ENCODE data around the gene TSPO. TPM values are rescaled to one million over a fixed set of nuclear protein-coding genes. Genes with fewer than 3 reads are reported as not detected.
A peak's percentile ranks its signal among the peaks of the same experiment; 100 is the strongest.
"Not testable (repeated sequence)": the region's sequence is repeated elsewhere in the genome, so short reads cannot be mapped to it uniquely, and the experiment has no call there.

TSPO gene
- total and polyA plus RNA-seq, 2 of the 13 experiments (the other 11 are each of a cell fraction or from before 2014, with no cell fraction given) = 0.46 to 1.4 TPM

- ATAC-seq = peak; percentile 83
- H3K9me3 ChIP-seq (ENCODE audit: low read length); H3K27ac ChIP-seq (ENCODE audit: extremely low read length, insufficient read depth, low read length); BruUV-seq (replicated peaks); H3K36me3 ChIP-seq (replicated peaks in 1 of 2; ENCODE audit: control insufficient read depth in 1 of 2, insufficient read depth in 2 of 2, low read length in 2 of 2); H4K20me1 ChIP-seq (ENCODE audit: insufficient read depth, low read length); H3K79me2 ChIP-seq (ENCODE audit: insufficient read depth, low read length); intact Hi-C loops (cut with micrococcal nuclease; ENCODE audit: unreplicated experiment); CTCF ChIA-PET (ENCODE audit: low intra/inter-chr PET ratio, low total read pairs); H3K27me3 ChIP-seq (ENCODE audit: control insufficient read depth in 1 of 2, insufficient read depth in 2 of 2, low read length in 2 of 2); in situ Hi-C loops (cut with HindIII; ENCODE audit: extremely low pct_ligation_motif_present, low pct_unique_long_range_greater_than_20kb); TF ChIP-seq LCORL (IDR thresholded peaks at IDR 0.05): not testable (repeated sequence)
- Histone ChIP-seq H3K9ac (ENCODE audit: insufficient read depth, low read depth, low read length) (peak overlapping the region; percentile 4; the same call in 1 of the 2 replicates), H3K4me1 (ENCODE audit: insufficient read depth, low read length) (peaks cover 50% of the 10 kb centered on the region), H3K4me2 (ENCODE audit: low read depth, low read length) (peak overlapping the region; percentile 92), H3K4me3 (replicated peaks in 1 of 3; ENCODE audit: insufficient read depth in 1 of 3, low read depth in 2 of 3, low read length in 3 of 3) (peak overlapping the region; percentile 36 to 63 (median 48)), H2AFZ (ENCODE audit: low read length) (peak overlapping the region; percentile 67)
- peak; percentile 93 for DNase-seq (ENCODE audit: low spot score)
- POLR2A ChIA-PET = interaction anchor here (0.7 to 2.7 kb wide), 10 partner anchors 10 to 417 kb away, joined by 3 to 13 read pairs (median 4); no protein-coding TSS in a partner anchor
- FAIRE-seq = peak; percentile 77
- 1% methylated on average over 14 of the region's 15 CpGs for WGBS (ENCODE audit: low lambda C conversion rate)
- 0 out of 2 replicates have a peak, but pooled peaks have one; percentile 13 for TF ChIP-seq ZNF772 (CRISPR knock-in tag; IDR thresholded peaks at IDR 0.05)
- TF ChIP-seq, protein P1, sequence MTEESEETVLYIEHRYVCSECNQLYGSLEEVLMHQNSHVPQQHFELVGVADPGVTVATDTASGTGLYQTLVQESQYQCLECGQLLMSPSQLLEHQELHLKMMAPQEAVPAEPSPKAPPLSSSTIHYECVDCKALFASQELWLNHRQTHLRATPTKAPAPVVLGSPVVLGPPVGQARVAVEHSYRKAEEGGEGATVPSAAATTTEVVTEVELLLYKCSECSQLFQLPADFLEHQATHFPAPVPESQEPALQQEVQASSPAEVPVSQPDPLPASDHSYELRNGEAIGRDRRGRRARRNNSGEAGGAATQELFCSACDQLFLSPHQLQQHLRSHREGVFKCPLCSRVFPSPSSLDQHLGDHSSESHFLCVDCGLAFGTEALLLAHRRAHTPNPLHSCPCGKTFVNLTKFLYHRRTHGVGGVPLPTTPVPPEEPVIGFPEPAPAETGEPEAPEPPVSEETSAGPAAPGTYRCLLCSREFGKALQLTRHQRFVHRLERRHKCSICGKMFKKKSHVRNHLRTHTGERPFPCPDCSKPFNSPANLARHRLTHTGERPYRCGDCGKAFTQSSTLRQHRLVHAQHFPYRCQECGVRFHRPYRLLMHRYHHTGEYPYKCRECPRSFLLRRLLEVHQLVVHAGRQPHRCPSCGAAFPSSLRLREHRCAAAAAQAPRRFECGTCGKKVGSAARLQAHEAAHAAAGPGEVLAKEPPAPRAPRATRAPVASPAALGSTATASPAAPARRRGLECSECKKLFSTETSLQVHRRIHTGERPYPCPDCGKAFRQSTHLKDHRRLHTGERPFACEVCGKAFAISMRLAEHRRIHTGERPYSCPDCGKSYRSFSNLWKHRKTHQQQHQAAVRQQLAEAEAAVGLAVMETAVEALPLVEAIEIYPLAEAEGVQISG (CRISPR knock-in tag; IDR thresholded peaks at IDR 0.05) = 0 out of 2 replicates have a peak, but pooled peaks have one; percentile 13
- TF ChIP-seq ZFY (CRISPR knock-in tag; IDR thresholded peaks at IDR 0.05) = peak; percentile 25; the same call in 1 of the 2 replicates
- peak; percentile 57; the same call in 1 of the 2 replicates for TF ChIP-seq LCORL (CRISPR knock-in tag; IDR thresholded peaks at IDR 0.05)
- TF ChIP-seq TBX2 (CRISPR knock-in tag; IDR thresholded peaks at IDR 0.05; ENCODE audit: borderline replicate concordance) = peak; percentile 59; the same call in 1 of the 2 replicates
- TF ChIP-seq ARID2 (CRISPR knock-in tag; IDR thresholded peaks at IDR 0.05; ENCODE audit: borderline replicate concordance) = 0 out of 2 replicates have a peak, but pooled peaks have one; percentile 21
- TF ChIP-seq JUN (CRISPR knock-in tag; IDR thresholded peaks at IDR 0.05) = peak; percentile 61; the same call in 1 of the 2 replicates
- peak; percentile 63; the same call in 1 of the 2 replicates for TF ChIP-seq HMG20A (CRISPR knock-in tag; IDR thresholded peaks at IDR 0.05; ENCODE audit: borderline replicate concordance)
- peak; percentile 56 for TF ChIP-seq FOXA3 (CRISPR knock-in tag; IDR thresholded peaks at IDR 0.05)
- peak; percentile 28; the same call in 1 of the 2 replicates for TF ChIP-seq SP5 (CRISPR knock-in tag; IDR thresholded peaks at IDR 0.05; ENCODE audit: borderline replicate concordance, low read depth)
- TF ChIP-seq SKIL (CRISPR knock-in tag; IDR thresholded peaks at IDR 0.05; ENCODE audit: borderline replicate concordance) = 0 out of 2 replicates have a peak, but pooled peaks have one; percentile 17
- TF ChIP-seq MYPOP (CRISPR knock-in tag; IDR thresholded peaks at IDR 0.05) = 0 out of 2 replicates have a peak, but pooled peaks have one; percentile 52
- TF ChIP-seq, protein P2, sequence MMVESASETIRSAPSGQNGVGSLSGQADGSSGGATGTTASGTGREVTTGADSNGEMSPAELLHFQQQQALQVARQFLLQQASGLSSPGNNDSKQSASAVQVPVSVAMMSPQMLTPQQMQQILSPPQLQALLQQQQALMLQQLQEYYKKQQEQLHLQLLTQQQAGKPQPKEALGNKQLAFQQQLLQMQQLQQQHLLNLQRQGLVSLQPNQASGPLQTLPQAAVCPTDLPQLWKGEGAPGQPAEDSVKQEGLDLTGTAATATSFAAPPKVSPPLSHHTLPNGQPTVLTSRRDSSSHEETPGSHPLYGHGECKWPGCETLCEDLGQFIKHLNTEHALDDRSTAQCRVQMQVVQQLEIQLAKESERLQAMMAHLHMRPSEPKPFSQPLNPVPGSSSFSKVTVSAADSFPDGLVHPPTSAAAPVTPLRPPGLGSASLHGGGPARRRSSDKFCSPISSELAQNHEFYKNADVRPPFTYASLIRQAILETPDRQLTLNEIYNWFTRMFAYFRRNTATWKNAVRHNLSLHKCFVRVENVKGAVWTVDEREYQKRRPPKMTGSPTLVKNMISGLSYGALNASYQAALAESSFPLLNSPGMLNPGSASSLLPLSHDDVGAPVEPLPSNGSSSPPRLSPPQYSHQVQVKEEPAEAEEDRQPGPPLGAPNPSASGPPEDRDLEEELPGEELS (CRISPR knock-in tag; IDR thresholded peaks at IDR 0.05) = peak; percentile 88
Observed at GRCh38 chr22:43104056-43104625, 47.2 kb upstream of the TSPO start.

All from HepG2 (cell line).